ENCODE data around the gene KRT76.

KRT76 gene

GRCh38 chr12:52821826-52822660 lies 44.9 kb upstream of the KRT76 start:
- no peak for TF ChIP-seq CTCF (IDR thresholded peaks at IDR 0.05; ENCODE audit: low read depth, low read length)
- H3K27ac ChIP-seq = no peak overlapping the region
- DNase-seq = no peak
- H3K9me3 ChIP-seq (ENCODE audit: severe bottlenecking) = no peaks in the 10 kb centered on the region
- no peaks in the 10 kb centered on the region for H3K36me3 ChIP-seq
- peaks cover 96% of the 10 kb centered on the region for H3K27me3 ChIP-seq (ENCODE audit: insufficient read depth, low read depth, severe bottlenecking)
- no peak overlapping the region for H3K4me3 ChIP-seq (ENCODE audit: low read depth, low read length)

GRCh38 chr12:52821071-52821730 lies 44.1 kb upstream of the KRT76 start:
- no peaks in the 10 kb centered on the region for H3K36me3 ChIP-seq
- H3K4me3 ChIP-seq (ENCODE audit: low read depth, low read length) = no peak overlapping the region
- DNase-seq = no peak
- H3K9me3 ChIP-seq (ENCODE audit: severe bottlenecking) = no peaks in the 10 kb centered on the region
- peaks cover 93% of the 10 kb centered on the region for H3K27me3 ChIP-seq (ENCODE audit: insufficient read depth, low read depth, severe bottlenecking)
- TF ChIP-seq CTCF (IDR thresholded peaks at IDR 0.05; ENCODE audit: low read depth, low read length) = no peak
- no peak overlapping the region for H3K27ac ChIP-seq

GRCh38 chr12:52820521-52820920 lies 43.4 kb upstream of the KRT76 start:
- no peak for TF ChIP-seq CTCF (IDR thresholded peaks at IDR 0.05; ENCODE audit: low read depth, low read length)
- peaks cover 93% of the 10 kb centered on the region for H3K27me3 ChIP-seq (ENCODE audit: insufficient read depth, low read depth, severe bottlenecking)
- no peak overlapping the region for H3K4me3 ChIP-seq (ENCODE audit: low read depth, low read length)
- H3K9me3 ChIP-seq (ENCODE audit: severe bottlenecking) = no peaks in the 10 kb centered on the region
- H3K27ac ChIP-seq = no peak overlapping the region
- no peaks in the 10 kb centered on the region for H3K36me3 ChIP-seq
- no peak for DNase-seq

GRCh38 chr12:52819731-52820510 lies 42.8 kb upstream of the KRT76 start:
- no peak for TF ChIP-seq CTCF (IDR thresholded peaks at IDR 0.05; ENCODE audit: low read depth, low read length)
- no peaks in the 10 kb centered on the region for H3K9me3 ChIP-seq (ENCODE audit: severe bottlenecking)
- peaks cover 91% of the 10 kb centered on the region for H3K27me3 ChIP-seq (ENCODE audit: insufficient read depth, low read depth, severe bottlenecking)
- no peak overlapping the region for H3K4me3 ChIP-seq (ENCODE audit: low read depth, low read length)
- H3K36me3 ChIP-seq = no peaks in the 10 kb centered on the region
- H3K27ac ChIP-seq = no peak overlapping the region
- no peak for DNase-seq

- no peaks in the 10 kb centered on the region for H3K36me3 ChIP-seq
- H3K27me3 ChIP-seq (ENCODE audit: insufficient read depth, low read depth, severe bottlenecking) = peaks cover 89% of the 10 kb centered on the region
These were observed 41.8 kb upstream of the KRT76 start for GRCh38 chr12:52818887-52819420.

More at GRCh38 chr12:52818887-52819420, 41.8 kb upstream of the KRT76 start:
- no peak for DNase-seq
- Histone ChIP-seq H3K27ac (no peak overlapping the region), H3K9me3 (ENCODE audit: severe bottlenecking) (no peaks in the 10 kb centered on the region), H3K4me3 (ENCODE audit: low read depth, low read length) (no peak overlapping the region)
- no peak for TF ChIP-seq CTCF (IDR thresholded peaks at IDR 0.05; ENCODE audit: low read depth, low read length)
